ENCODE measurements around the gene CDHR1. TPM values are rescaled to one million over a fixed set of nuclear protein-coding genes. Genes with fewer than 3 reads are reported as not detected.

The CDHR1 gene
- total RNA-seq, 1 experiment from 2014 or later: 6.6 TPM

- H3K23me2 ChIP-seq (ENCODE audit: insufficient read length, low read depth, low read length, poor library complexity, severe bottlenecking): no peaks in the 10 kb centered on the region
- H3K27me3 Mint-ChIP-seq (ENCODE audit: low read depth): peaks cover 42% of the 10 kb centered on the region
- no peak overlapping the region for H4K91ac ChIP-seq (ENCODE audit: insufficient read length, low read depth, low read length)
- no peak overlapping the region for H3K4ac ChIP-seq (ENCODE audit: low read depth, low read length)
- no peak overlapping the region for H3K4me2 ChIP-seq (ENCODE audit: insufficient read depth, insufficient read length, low read length)
- no peak overlapping the region for H2AFZ ChIP-seq (ENCODE audit: low read length)
- H3K4me3 Mint-ChIP-seq: no peak overlapping the region
- no peaks in the 10 kb centered on the region; a peak in 1 of 5 replicates for H3K9me3 Mint-ChIP-seq
- H2BK15ac ChIP-seq (ENCODE audit: low read depth, low read length): no peak overlapping the region
- H3K23ac ChIP-seq (ENCODE audit: insufficient read length, low read depth, low read length): no peak overlapping the region
- no peak overlapping the region for H3T11ph ChIP-seq (ENCODE audit: low read length)
- H3K27me3 ChIP-seq (ENCODE audit: insufficient read depth, low read length): peaks cover 3% of the 10 kb centered on the region; the same call in 1 of the 2 replicates
- H3K4me1 ChIP-seq (ENCODE audit: insufficient read depth, low read length): no peaks in the 10 kb centered on the region
- H2BK12ac ChIP-seq (ENCODE audit: insufficient read length, low read depth, low read length): no peak overlapping the region
- no peak overlapping the region for H4K5ac ChIP-seq (ENCODE audit: insufficient read length, low read depth, low read length)
- TF ChIP-seq CTCF (conservative IDR thresholded peaks at IDR 0.05): peak; percentile 93
- no peak overlapping the region for H3K27ac Mint-ChIP-seq
- H3K27ac ChIP-seq (ENCODE audit: insufficient read length, low read depth, low read length): no peak overlapping the region
- no peak overlapping the region for H2BK5ac ChIP-seq (ENCODE audit: insufficient read length, low read length)
- H3K9ac ChIP-seq (ENCODE audit: extremely low read depth, insufficient read length, low read length): no peak overlapping the region
- no peak overlapping the region for H2BK120ac ChIP-seq (ENCODE audit: low read depth, low read length, poor library complexity, severe bottlenecking)
- peak; percentile 88 for DNase-seq
- no peaks in the 10 kb centered on the region for H3K9me3 ChIP-seq (ENCODE audit: control insufficient read depth, low read depth, low read length)
- H3K14ac ChIP-seq (ENCODE audit: insufficient read depth, low read length): no peak overlapping the region
- H3K56ac ChIP-seq (ENCODE audit: insufficient read length, low read depth, low read length): no peak overlapping the region
- no peaks in the 10 kb centered on the region for H3K79me1 ChIP-seq (ENCODE audit: insufficient read depth, low read depth, low read length, poor library complexity, severe bottlenecking)
- H2BK20ac ChIP-seq (ENCODE audit: low read depth, low read length, poor library complexity, severe bottlenecking): no peak overlapping the region
- no peaks in the 10 kb centered on the region for H3K79me2 ChIP-seq (ENCODE audit: insufficient read depth, low read length)
- H3K18ac ChIP-seq (ENCODE audit: insufficient read length, low read depth, low read length): no peak overlapping the region
- no CpG with 5 or more reads among the region's 52 CpGs for WGBS (ENCODE audit: extremely low coverage, insufficient read length, low lambda C conversion rate)
- H3K4me1 Mint-ChIP-seq: peaks cover 4% of the 10 kb centered on the region in 2 experiments; a peak in 3 of 4 replicates
- H3K36me3 Mint-ChIP-seq (ENCODE audit: insufficient read depth in 1 of 3, low read depth in 3 of 3): no peaks in the 10 kb centered on the region
- H4K20me1 ChIP-seq (ENCODE audit: control insufficient read depth, insufficient read depth, insufficient read length): no peaks in the 10 kb centered on the region
- H2AK5ac ChIP-seq (ENCODE audit: insufficient read length, low read length): no peak overlapping the region
- no peak overlapping the region for H4K8ac ChIP-seq (replicated peaks; ENCODE audit: insufficient read length, low read depth, low read length)
These were observed 43.1 kb downstream of the CDHR1 start for GRCh38 chr10:84237199-84238051.

All from H9 (cell line).